HUES48 (cell line): ENCODE data around the gene TCF7L2.
A peak's percentile ranks its signal among the peaks of the same experiment; 100 is the strongest.

Experiments
- H3K27ac ChIP-seq: one replicate; pipeline ENCODE4 v1.7.0; 2013; ENCODE audit warnings: low read depth, low read length, inconsistent platforms
- H3K27me3 ChIP-seq: 2 replicates; pipeline ENCODE4 v1.6.1; 2013; ENCODE audit warnings: mild to moderate bottlenecking, low read length; ENCODE audit not compliant: control insufficient read depth, insufficient read depth
- H3K36me3 ChIP-seq: 2 replicates; pipeline ENCODE4 v1.6.1; 2013; ENCODE audit warnings: low read length; ENCODE audit not compliant: control insufficient read depth, insufficient read depth
- H3K4me1 ChIP-seq: 2 replicates; pipeline ENCODE4 v1.6.1; 2013; ENCODE audit warnings: mild to moderate bottlenecking, low read length; ENCODE audit not compliant: control insufficient read depth, insufficient read depth
- H3K4me3 ChIP-seq: 2 replicates; pipeline ENCODE4 v1.5.1; 2013; ENCODE audit warnings: mild to moderate bottlenecking, low read depth, low read length
- H3K9ac ChIP-seq: 2 replicates; pipeline ENCODE4 v1.6.1; 2013; ENCODE audit warnings: mild to moderate bottlenecking, low read depth, low read length, moderate library complexity
- H3K9me3 ChIP-seq: 2 replicates; pipeline ENCODE4 v1.6.1; 2013; ENCODE audit warnings: low read length; ENCODE audit not compliant: control insufficient read depth, insufficient read depth

Gene TCF7L2

DNA sequence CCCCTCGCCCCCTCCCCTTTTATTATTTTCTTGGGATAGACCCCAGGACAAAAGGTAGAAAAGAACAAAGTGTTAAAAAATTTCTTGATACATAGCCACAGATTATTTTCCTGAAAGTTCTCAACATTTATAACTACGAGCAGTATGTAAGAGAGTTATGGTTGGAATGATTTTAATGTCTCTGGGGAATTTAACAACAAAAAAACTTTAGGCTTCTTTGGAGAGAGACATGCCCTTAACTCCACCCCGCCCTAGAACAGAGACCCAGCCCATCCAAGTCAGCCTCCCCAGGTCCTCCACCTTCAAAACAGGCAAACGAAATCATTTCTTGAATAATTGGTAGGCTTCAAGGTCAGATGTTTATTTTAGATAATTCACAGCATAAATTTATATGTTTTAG is 97.1 kb downstream of the TCF7L2 start:
- Histone ChIP-seq H3K4me1 (peaks cover 77% of the 10 kb centered on the region), H3K9ac (no peak overlapping the region), H3K9me3 (no peaks in the 10 kb centered on the region), H3K27me3 (no peaks in the 10 kb centered on the region), H3K27ac (peak overlapping the region; percentile 66), H3K4me3 (no peak overlapping the region), H3K36me3 (peaks cover 28% of the 10 kb centered on the region)

- no peaks in the 10 kb centered on the region for H3K27me3 ChIP-seq
- H3K4me1 ChIP-seq = peaks cover 82% of the 10 kb centered on the region
- no peak overlapping the region for H3K4me3 ChIP-seq
- H3K9ac ChIP-seq = no peak overlapping the region
- H3K9me3 ChIP-seq = no peaks in the 10 kb centered on the region
- peak overlapping the region; percentile 66 for H3K27ac ChIP-seq
- H3K36me3 ChIP-seq = peaks cover 26% of the 10 kb centered on the region
Measured at GRCh38 chr10:113047605-113047962, 97.5 kb downstream of the TCF7L2 start.

DNA sequence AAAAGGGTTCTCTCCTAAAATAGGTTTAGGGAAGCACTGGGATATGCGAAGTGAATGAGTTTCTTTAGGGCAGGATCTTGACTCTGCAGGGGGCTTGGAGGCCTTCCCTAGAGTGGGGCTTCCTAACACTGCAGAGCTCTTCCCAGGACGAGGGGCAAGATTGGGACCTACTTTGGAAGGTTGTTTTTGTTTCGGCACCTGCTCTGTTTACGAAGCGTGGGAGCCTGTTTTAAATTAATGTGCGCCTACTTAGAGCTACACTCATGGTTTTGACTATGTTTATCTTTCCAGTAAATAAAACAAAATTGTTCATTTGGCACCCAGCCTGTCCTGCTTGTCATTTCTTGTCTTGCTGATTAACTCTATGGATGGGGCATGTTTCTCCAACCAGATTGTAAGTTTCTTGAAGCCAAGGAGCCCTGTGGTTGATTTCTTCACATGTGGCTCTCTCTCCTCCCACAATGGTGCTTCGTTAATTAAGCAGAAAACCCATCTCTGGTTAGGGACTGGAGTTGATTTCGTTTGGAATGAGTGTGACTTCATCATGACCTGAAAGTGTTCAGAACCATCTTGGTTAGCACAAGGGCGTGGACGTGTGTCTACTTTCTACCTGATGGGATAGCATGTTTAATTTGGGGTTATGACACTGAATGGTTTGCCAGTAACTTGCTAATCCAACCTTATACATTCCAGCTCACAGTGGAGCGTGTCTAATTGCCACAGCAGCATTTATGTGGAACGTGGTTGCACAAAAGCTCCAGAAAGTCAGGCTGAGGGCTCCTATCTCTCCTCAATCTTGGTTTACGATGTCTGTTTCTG is 98.1 kb downstream of the TCF7L2 start:
- H3K4me1 ChIP-seq = peaks cover 84% of the 10 kb centered on the region
- H3K27me3 ChIP-seq = no peaks in the 10 kb centered on the region
- H3K9ac ChIP-seq = no peak overlapping the region
- H3K36me3 ChIP-seq = peaks cover 23% of the 10 kb centered on the region
- H3K9me3 ChIP-seq = no peaks in the 10 kb centered on the region
- peak overlapping the region; percentile 66 for H3K27ac ChIP-seq
- no peak overlapping the region for H3K4me3 ChIP-seq

GRCh38 chr10:113049881-113050280 is 99.8 kb downstream of the TCF7L2 start:
- no peaks in the 10 kb centered on the region for H3K9me3 ChIP-seq
- H3K36me3 ChIP-seq = peaks cover 21% of the 10 kb centered on the region
- no peak overlapping the region for H3K9ac ChIP-seq
- no peak overlapping the region for H3K4me3 ChIP-seq
- peaks cover 86% of the 10 kb centered on the region for H3K4me1 ChIP-seq
- no peaks in the 10 kb centered on the region for H3K27me3 ChIP-seq
- no peak overlapping the region for H3K27ac ChIP-seq

DNA sequence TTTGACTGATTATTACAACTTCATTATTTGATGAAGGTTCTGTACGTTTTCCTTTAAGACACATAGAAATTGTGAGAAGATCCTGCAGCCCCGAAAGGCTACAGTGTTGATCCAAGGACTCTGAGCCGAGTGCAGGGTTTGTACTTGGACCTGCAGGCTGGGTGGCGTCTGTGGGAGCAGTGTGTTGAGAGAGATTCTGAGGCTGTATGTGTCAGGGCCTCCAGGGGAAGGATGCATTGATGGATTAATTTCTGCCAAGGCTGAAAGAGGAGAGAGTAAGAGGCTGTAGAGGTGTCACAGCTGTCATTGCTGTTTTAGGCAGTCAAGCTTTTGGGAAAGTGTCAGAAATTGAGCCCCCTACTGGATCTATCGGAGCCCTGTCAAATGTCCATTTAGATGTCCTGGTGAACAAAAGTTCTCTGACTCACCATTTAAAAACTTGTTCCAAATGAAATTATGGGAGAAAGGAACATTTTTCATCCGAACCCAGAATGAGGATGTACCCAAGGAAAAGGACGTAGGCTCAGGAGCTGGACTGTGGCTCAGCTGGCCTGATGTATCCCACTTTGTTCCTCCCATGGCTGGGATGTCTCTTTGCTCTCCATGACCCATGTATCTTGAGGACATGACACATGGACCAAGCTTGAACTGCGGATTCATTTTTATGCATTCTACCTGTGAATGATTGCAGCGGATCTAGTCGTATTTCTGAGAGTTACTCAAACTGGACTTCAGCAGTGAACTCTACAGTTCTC is 102.2 kb downstream of the TCF7L2 start:
- H3K27ac ChIP-seq = peak overlapping the region; percentile 98
- no peak overlapping the region for H3K9ac ChIP-seq

GRCh38 chr10:113053091-113053490 is 103.0 kb downstream of the TCF7L2 start:
- H3K4me1 ChIP-seq = peaks cover 84% of the 10 kb centered on the region
- H3K4me3 ChIP-seq = no peak overlapping the region
- H3K36me3 ChIP-seq = peaks cover 21% of the 10 kb centered on the region
- H3K9me3 ChIP-seq = no peaks in the 10 kb centered on the region
- H3K27me3 ChIP-seq = no peaks in the 10 kb centered on the region
- H3K9ac ChIP-seq = no peak overlapping the region
- H3K27ac ChIP-seq = peak overlapping the region; percentile 98

More for the DNA sequence above, 102.2 kb downstream of the TCF7L2 start:
- Histone ChIP-seq H3K9me3 (no peaks in the 10 kb centered on the region), H3K4me3 (no peak overlapping the region), H3K36me3 (peaks cover 21% of the 10 kb centered on the region), H3K27me3 (no peaks in the 10 kb centered on the region), H3K4me1 (peaks cover 84% of the 10 kb centered on the region)

- Histone ChIP-seq H3K4me1 (peaks cover 84% of the 10 kb centered on the region), H3K36me3 (peaks cover 21% of the 10 kb centered on the region), H3K9me3 (no peaks in the 10 kb centered on the region), H3K4me3 (peak overlapping the region; percentile 33), H3K27me3 (no peaks in the 10 kb centered on the region), H3K9ac (peak overlapping the region; percentile 34), H3K27ac (peak overlapping the region; percentile 98)
Measured at GRCh38 chr10:113053881-113054280, 103.8 kb downstream of the TCF7L2 start.

GRCh38 chr10:113055458-113055857 is 105.4 kb downstream of the TCF7L2 start:
- H3K9me3 ChIP-seq = no peaks in the 10 kb centered on the region
- H3K4me3 ChIP-seq = no peak overlapping the region
- peaks cover 86% of the 10 kb centered on the region for H3K4me1 ChIP-seq
- no peaks in the 10 kb centered on the region for H3K27me3 ChIP-seq
- H3K9ac ChIP-seq = no peak overlapping the region
- peaks cover 9% of the 10 kb centered on the region; the same call in 1 of the 2 replicates for H3K36me3 ChIP-seq
- no peak overlapping the region for H3K27ac ChIP-seq

- no peak overlapping the region for H3K4me3 ChIP-seq
- H3K27me3 ChIP-seq = no peaks in the 10 kb centered on the region
- H3K9me3 ChIP-seq = no peaks in the 10 kb centered on the region
- H3K27ac ChIP-seq = no peak overlapping the region
- H3K4me1 ChIP-seq = peaks cover 92% of the 10 kb centered on the region
- peaks cover 6% of the 10 kb centered on the region; the same call in 1 of the 2 replicates for H3K36me3 ChIP-seq
- H3K9ac ChIP-seq = no peak overlapping the region
Measured at GRCh38 chr10:113056030-113056429, 106.0 kb downstream of the TCF7L2 start.

DNA sequence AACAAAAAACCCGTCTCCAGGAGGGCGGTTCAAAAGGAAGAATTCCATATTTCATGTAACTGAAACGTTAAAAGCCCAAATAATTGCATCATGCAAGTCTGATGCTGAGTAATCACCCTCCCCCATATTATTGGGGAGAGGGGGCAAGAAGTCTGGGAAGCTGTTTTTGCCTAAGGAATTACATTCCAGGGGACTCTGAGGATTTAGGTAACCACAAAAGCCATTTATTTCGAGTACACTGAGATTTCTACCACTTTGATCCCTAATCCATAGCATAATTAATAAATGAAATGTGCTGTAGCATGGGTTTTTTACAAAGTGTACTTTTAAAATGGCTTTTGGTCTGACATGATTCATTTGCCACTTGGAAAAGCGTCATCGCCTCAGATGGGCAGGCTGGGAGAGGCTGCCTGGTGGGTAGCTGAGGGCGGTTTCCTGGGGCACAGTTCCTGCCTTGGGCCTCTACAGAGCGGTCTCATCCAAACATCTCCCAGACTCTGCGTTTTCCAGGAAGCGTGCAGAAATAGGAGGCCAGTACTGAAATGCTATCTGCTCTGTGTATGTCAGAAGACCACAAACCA is 106.5 kb downstream of the TCF7L2 start:
- H3K9me3 ChIP-seq = no peaks in the 10 kb centered on the region
- H3K4me3 ChIP-seq = no peak overlapping the region
- peak overlapping the region; percentile 42 for H3K27ac ChIP-seq
- no peak overlapping the region for H3K9ac ChIP-seq
- H3K4me1 ChIP-seq = peaks cover 94% of the 10 kb centered on the region
- H3K36me3 ChIP-seq = peaks cover 6% of the 10 kb centered on the region; the same call in 1 of the 2 replicates
- no peaks in the 10 kb centered on the region for H3K27me3 ChIP-seq
